GM20000 (cell line): ENCODE data around the gene MYO3A.

Experiments used
- DNase-seq: peaks from one replicate; pipeline ENCODE4 v3.0.0; 2012; ENCODE audit warnings: low spot score
- TF ChIP-seq, protein P1 (sequence below): IDR thresholded peaks from 2 replicates; pipeline ENCODE4 v1.5.1; 2012; ENCODE audit warnings: mild to moderate bottlenecking, control low read depth; ENCODE audit errors: extremely low read depth, missing control alignments

Gene MYO3A

DNA sequence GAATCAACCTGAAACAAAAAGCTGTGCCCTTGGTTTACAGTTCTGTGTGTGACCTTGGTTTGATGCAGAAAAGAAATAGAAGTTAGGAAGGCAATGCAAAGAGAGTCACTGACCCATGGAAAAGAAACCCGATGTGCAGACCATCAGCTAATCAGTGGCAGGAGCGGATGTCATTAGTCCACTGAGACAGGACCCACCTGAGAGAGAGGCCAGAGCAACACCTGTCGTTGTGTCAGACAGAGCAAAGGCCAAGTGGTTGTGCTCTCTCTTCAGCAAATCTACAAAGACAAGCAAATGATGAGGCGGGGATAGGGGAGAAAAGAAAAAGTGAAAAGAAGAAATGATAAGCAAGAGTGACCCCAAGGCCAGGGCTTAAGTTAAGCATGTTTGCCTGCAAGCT is 291.3 kb downstream of the MYO3A start:
- TF ChIP-seq, protein P1, sequence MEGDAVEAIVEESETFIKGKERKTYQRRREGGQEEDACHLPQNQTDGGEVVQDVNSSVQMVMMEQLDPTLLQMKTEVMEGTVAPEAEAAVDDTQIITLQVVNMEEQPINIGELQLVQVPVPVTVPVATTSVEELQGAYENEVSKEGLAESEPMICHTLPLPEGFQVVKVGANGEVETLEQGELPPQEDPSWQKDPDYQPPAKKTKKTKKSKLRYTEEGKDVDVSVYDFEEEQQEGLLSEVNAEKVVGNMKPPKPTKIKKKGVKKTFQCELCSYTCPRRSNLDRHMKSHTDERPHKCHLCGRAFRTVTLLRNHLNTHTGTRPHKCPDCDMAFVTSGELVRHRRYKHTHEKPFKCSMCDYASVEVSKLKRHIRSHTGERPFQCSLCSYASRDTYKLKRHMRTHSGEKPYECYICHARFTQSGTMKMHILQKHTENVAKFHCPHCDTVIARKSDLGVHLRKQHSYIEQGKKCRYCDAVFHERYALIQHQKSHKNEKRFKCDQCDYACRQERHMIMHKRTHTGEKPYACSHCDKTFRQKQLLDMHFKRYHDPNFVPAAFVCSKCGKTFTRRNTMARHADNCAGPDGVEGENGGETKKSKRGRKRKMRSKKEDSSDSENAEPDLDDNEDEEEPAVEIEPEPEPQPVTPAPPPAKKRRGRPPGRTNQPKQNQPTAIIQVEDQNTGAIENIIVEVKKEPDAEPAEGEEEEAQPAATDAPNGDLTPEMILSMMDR, result no peak
- no peak for DNase-seq

DNA sequence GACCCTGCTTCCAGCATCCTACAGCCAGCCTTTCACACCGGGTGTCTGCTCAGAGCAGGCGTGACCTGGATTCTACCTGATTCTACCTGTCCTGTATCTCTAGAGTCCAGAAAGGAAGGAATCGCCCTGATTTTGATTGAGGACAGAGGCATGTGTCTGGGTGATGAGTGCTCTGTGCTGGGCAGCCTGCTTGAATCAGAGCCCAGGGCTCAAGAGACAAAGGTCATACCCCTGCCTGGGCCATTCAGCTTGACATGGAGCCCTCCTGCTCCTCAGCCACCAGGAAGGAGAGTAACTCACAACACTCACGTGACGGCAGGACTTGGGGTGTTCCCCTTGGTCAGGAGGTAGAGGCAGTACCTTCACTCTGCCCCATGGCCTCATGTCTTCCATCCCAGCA is 293.8 kb downstream of the MYO3A start:
- TF ChIP-seq, protein P1, result no peak
- no peak for DNase-seq

DNA sequence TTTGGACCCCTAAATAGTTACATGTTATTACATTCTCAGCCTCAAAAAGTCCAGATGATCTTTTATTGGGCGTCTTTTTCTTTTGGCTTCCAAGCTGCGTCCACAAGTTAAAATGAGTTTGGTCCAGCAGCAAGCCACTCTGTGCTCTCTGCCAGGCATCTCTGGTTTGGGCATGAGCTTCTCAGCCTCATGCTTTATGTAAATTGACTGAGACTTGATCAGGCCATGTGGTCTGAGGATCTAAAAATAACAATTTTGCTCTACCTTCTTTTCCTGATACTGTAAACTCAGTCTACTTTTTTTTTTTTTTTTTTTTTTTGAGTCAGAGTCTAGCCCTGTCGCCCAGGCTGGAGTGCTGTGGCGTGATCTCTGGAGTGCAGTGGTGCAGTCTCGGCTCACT is 298.1 kb downstream of the MYO3A start:
- DNase-seq, result no peak
- TF ChIP-seq, protein P1, result no peak

DNA sequence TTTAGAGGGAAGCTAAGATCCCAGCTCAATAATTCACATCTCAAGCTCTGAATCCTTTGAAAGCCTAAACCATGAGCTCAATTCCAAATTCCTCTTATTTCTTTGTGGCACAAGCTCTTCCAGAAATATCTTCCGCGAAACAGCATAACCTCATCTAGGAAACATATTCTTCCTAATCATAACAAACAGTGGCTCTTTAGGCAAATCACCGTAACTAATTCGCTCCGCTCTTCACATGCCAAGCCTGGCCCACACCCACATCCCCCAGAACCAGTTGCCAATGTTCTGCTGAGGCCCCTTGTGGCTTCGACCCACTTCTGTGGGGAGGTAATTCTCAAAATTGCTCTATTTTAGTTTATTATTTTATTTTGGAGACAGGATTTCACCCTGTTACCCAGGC is 301.7 kb downstream of the MYO3A start:
- DNase-seq, result no peak

DNA sequence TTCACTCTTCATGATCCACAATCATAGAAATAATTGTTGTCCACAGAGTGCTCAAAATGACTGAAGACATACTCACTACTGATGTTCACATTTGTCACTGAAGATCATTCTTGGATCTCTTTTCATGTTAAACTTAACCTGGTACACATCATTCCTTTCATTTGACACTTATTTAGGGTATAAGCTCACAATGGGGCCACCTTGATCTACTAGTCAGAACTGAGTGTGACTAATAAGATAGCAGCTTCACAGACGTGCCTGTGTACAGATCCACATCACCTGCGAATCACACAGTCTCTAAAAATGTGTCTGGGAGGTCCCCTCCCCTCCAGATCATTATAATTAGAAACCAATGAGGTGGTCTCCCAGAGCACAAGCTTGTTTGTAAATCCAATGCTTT is 304.3 kb downstream of the MYO3A start:
- no peak for DNase-seq
- TF ChIP-seq, protein P1, result no peak

More for the DNA sequence above, 301.7 kb downstream of the MYO3A start:
- TF ChIP-seq, protein P1, result no peak

DNA sequence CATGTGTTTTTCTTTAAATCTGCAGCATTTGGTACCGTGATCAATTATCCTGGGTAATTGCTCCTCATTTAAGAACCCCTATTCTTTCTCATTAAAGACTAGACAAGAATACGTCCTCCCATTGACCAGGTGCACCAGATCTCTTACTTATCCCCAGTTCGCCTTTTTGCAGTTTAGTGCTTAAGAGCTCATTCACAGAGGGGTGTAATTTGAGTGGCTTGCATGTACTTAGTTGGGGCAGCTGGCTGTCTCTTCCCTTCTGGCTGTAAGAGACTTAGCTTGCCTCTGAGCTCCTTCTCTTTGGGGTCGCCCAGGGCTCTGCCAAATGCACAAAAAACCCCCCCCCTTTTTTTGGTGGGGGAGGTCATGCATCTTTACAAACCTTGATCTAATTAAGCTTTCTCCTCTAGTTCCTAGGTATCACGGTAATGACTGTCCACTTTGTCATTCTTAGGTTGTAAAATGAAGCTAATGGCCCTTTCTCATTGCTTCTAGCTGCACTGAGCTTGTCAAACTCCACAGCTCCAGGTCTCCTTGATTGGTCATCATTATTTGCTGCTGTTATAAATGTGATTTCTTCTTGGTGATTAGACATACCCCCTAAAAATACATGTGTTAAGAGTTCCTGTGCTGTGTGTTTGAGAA is 308.8 kb downstream of the MYO3A start:
- TF ChIP-seq, protein P1, result no peak
- no peak for DNase-seq

DNA sequence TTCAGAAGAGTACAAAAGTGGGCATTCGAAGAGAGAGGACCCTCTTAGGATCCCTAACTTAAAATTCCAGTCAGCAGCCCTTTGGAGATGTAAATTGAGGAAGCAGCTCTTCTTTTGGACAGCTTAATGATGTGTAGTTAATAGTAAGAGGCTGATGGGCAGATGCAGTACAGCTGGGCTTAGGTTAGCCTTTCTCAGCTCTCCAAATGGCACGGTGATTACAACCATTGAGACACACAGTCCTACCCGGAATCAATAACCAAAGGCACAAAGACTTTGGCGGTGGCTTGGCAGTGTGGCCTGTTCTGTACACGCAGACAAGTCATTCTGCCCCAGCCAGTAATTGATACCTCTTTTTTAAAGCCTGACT is 309.3 kb downstream of the MYO3A start:
- TF ChIP-seq, protein P1, result no peak
- DNase-seq, result no peak
